Measurements from ENCODE around the gene PROZ.
"Not testable (repeated sequence)": the region's sequence is repeated elsewhere in the genome, so short reads cannot be mapped to it uniquely, and the experiment has no call there.

The PROZ gene

DNA sequence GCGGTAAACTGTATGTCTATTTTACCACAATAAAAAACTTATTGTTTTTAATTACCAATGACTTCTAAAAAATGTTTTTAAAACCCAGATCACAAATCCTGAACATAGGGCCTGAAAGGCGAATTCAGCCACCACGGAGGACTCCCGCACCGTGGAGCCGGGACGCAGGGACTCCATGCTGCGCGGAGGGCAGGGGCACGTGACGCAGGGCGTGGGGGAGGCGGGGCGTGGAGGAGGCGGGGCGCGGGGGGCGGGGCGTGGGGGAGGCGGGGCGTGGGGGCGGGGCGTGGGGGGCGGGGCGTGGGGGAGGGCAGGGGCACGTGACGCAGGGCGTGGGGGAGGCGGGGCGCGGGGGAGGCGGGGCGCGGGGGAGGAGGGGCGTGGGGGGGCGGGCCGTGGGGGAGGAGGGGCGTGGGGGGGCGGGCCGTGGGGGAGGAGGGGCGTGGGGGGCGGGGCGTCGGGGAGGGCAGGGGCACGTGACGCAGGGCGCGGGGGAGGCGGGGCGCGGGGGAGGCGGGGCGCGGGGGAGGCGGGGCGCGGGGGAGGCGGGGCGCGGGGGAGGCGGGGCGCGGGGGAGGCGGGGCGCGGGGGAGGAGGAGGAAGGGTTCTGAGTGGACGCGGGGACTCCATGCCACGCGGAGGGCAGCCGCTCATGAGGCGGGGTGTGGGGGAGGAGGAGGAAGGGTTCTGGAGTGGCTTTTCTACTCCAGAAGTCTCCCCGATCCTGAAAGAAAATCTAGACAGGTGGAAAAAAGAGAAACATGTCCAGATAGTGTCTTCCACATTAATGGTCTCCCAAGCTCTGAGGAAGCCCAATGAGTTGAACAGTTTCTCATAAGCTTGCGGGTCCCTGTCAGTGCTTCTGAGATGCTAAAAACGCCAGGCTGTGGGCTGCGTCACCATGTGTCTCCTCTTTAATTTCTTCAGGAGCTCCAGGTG, 4.4 kb upstream of the PROZ start:
- Histone ChIP-seq H3K9me3 (ENCODE audit: control insufficient read depth, low read length) (no peaks in the 10 kb centered on the region), H3K27me3 (replicated peaks; ENCODE audit: control insufficient read depth, insufficient read depth, low read length) (no peaks in the 10 kb centered on the region), H3K36me3 (ENCODE audit: control insufficient read depth, insufficient read depth, low read length, severe bottlenecking) (no peaks in the 10 kb centered on the region), H3K4me3 (ENCODE audit: low read length) (peak overlapping the region; percentile 78), H3K9ac (ENCODE audit: low read length) (peak overlapping the region; percentile 87), H3K4me1 (ENCODE audit: control insufficient read depth, insufficient read depth, low read length) (peaks cover 28% of the 10 kb centered on the region)
- peak; percentile 89 for DNase-seq (ENCODE audit: low read depth)

DNA sequence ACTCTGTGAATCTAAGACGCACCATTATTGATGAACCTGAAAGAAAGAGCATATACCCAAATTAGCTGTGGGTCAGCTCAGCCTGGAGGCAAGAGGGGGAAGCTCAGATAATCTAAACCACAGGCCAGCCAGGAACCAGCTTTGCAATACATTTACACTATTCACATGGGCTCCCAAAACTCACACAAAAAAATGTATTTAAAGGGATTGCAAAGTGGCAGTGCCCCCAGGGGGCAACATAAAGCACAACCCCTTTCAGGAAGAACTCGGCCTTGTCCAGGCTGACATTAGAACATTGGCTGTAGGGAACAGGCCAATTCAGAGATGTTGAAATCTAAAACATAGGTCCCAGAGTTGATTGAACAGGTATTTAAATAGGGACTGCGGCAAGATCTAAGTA, 3.2 kb upstream of the PROZ start:
- H3K9ac ChIP-seq (ENCODE audit: low read length), result no peak overlapping the region
- no peak for DNase-seq (ENCODE audit: low read depth)

DNA sequence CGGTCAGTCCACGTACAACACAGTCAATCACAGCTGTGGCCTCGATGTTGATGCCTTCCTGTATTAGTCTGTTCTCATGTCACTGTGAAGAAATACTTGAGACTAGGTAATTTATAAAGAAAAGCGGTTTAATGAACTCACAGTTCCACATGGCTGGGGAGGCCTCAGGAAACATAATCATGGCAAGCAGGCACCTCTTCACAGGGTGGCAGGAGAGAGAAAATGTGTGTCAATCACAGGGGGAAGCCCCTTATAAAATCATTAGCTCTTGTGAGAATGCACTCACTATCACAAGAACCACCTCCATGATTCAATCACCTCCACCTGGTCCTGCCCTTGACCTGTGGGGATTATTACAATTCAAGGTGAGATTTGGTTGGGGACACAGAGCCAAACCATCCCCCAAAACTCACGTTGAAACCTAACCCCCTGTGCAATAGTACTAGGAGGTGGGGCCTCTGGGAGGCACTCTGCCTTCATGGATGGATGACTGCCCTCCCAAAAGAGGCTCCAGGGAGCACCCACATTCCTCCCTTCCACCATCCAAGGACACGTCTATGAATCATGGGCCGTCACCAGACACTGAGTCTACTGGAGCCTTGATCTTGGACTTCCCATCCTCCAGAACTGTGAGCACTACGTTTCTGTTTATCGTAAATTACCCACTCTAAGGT, 2.3 kb upstream of the PROZ start:
- no peak for DNase-seq (ENCODE audit: low read depth)
- Histone ChIP-seq H3K4me1 (ENCODE audit: control insufficient read depth, insufficient read depth, low read length) (peaks cover 28% of the 10 kb centered on the region), H3K9ac (ENCODE audit: low read length) (no peak overlapping the region), H3K4me3 (ENCODE audit: low read length) (no peak overlapping the region), H3K36me3 (ENCODE audit: control insufficient read depth, insufficient read depth, low read length, severe bottlenecking) (no peaks in the 10 kb centered on the region), H3K9me3 (ENCODE audit: control insufficient read depth, low read length) (no peaks in the 10 kb centered on the region), H3K27me3 (replicated peaks; ENCODE audit: control insufficient read depth, insufficient read depth, low read length) (peaks cover 11% of the 10 kb centered on the region)

More for the DNA sequence above, 3.2 kb upstream of the PROZ start:
- H3K4me3 ChIP-seq (ENCODE audit: low read length), result no peak overlapping the region
- H3K27me3 ChIP-seq (replicated peaks; ENCODE audit: control insufficient read depth, insufficient read depth, low read length), result peaks cover 2% of the 10 kb centered on the region
- no peaks in the 10 kb centered on the region for H3K36me3 ChIP-seq (ENCODE audit: control insufficient read depth, insufficient read depth, low read length, severe bottlenecking)
- H3K9me3 ChIP-seq (ENCODE audit: control insufficient read depth, low read length), result no peaks in the 10 kb centered on the region
- peaks cover 28% of the 10 kb centered on the region for H3K4me1 ChIP-seq (ENCODE audit: control insufficient read depth, insufficient read depth, low read length)

DNA sequence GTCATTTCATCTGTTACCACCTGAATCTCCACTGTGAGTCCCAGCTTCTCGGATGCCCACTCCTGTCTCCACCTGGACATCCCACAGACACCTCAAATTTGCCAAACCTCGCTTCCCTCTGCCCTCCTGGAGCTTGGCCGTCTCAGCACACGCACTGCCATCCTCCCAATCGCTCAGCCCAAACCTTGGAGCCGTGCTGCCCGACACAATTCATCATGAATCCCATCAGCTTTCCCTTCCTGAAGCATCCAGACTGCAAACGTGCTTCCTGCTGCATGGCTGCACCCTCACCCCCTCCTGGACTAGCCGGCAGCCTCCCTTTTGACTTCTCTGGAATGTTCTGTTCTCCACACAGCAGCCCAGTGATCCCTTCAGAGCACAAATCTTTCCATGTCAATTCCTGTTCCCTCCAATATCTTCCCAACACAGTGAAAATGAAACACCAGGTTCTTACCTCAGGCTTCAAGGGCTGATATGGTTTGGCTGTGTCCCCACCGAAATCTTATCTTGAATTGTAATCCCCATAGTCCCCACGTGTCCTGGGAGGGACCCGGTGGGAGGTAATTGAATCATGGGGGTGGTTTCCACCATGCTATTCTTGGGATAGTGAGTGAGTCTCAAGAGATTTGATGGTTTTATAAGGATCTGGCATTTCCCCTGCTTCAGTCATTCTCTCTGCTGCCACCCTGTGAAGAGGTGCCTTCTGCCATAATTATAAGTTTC, 1.1 kb upstream of the PROZ start:
- Histone ChIP-seq H3K36me3 (ENCODE audit: control insufficient read depth, insufficient read depth, low read length, severe bottlenecking) (no peaks in the 10 kb centered on the region), H3K9ac (ENCODE audit: low read length) (no peak overlapping the region), H3K4me1 (ENCODE audit: control insufficient read depth, insufficient read depth, low read length) (peaks cover 22% of the 10 kb centered on the region), H3K9me3 (ENCODE audit: control insufficient read depth, low read length) (no peaks in the 10 kb centered on the region), H3K4me3 (ENCODE audit: low read length) (no peak overlapping the region), H3K27me3 (replicated peaks; ENCODE audit: control insufficient read depth, insufficient read depth, low read length) (peaks cover 14% of the 10 kb centered on the region)
- DNase-seq (ENCODE audit: low read depth), result no peak

DNA sequence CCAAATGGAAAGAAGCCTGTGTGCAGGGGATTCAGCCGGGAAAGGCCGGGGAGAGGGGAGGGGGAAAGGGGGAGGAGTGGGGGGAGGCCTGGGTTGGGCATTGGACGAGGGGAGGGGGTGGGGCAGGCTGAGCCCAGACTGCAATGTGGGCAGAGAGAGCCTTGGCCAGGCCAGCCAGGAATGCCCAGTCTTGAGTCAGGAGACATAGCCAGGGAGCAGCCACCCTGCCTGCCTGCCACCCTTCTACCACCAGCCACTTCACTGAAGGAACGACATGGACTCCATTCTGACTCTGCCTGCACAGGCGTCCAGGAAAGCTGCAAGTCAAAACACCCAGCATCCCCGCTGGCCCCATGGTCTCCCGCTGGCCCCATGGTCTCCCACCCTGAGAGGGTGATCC, 498 bp downstream of the PROZ start:
- H3K27me3 ChIP-seq (replicated peaks; ENCODE audit: control insufficient read depth, insufficient read depth, low read length), result peaks cover 14% of the 10 kb centered on the region
- peaks cover 9% of the 10 kb centered on the region for H3K4me1 ChIP-seq (ENCODE audit: control insufficient read depth, insufficient read depth, low read length)

DNA sequence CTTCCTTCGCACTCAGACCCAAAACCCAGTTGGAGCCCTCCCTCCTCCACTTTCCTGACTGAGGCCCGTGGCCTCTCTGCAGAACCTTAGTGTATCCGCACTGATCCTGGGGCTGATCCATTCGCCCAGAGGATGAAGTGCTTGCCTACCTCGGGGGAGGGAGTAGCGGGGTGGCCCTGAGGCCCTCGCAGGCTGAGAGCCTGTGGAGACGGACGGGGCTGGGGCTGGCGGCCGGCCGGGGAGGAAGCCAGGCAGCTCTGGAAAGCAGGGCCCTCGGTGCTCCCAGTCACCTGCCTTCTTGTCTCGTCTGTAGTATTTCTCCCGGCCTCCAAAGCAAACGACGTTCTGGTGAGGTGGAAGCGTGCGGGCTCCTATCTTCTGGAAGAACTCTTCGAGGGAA, 1.3 kb downstream of the PROZ start:
- DNase-seq (ENCODE audit: low read depth), result no peak
- Histone ChIP-seq H3K4me1 (ENCODE audit: control insufficient read depth, insufficient read depth, low read length) (peaks cover 5% of the 10 kb centered on the region), H3K4me3 (ENCODE audit: low read length) (no peak overlapping the region), H3K9ac (ENCODE audit: low read length) (no peak overlapping the region), H3K36me3 (ENCODE audit: control insufficient read depth, insufficient read depth, low read length, severe bottlenecking) (no peaks in the 10 kb centered on the region), H3K9me3 (ENCODE audit: control insufficient read depth, low read length) (no peaks in the 10 kb centered on the region), H3K27me3 (replicated peaks; ENCODE audit: control insufficient read depth, insufficient read depth, low read length) (peaks cover 14% of the 10 kb centered on the region)

More for the DNA sequence above, 498 bp downstream of the PROZ start:
- Histone ChIP-seq H3K9me3 (ENCODE audit: control insufficient read depth, low read length) (no peaks in the 10 kb centered on the region), H3K4me3 (ENCODE audit: low read length) (no peak overlapping the region), H3K36me3 (ENCODE audit: control insufficient read depth, insufficient read depth, low read length, severe bottlenecking) (no peaks in the 10 kb centered on the region), H3K9ac (ENCODE audit: low read length) (no peak overlapping the region)
- DNase-seq (ENCODE audit: low read depth), result no peak

DNA sequence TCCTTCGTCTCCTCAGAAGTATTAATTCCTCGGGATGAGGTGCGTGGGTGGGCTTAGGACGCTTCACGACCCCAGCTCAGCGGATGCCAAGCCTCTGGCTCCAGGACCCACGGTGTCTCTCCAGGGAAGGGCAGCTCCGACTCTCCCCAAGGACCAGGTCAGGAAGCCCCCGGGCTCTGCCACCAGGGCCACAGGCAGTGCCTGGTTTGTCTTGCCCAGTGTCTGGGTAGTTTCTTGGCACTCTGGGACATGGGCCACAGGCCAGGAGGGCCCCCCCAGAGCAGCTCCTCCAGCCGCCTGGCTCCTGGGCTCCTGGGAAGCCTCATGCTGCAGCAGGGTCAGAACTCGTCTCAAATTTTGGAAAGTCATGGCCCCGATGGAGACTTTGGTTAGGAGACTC, 2.5 kb downstream of the PROZ start:
- no peaks in the 10 kb centered on the region for H3K36me3 ChIP-seq (ENCODE audit: control insufficient read depth, insufficient read depth, low read length, severe bottlenecking)
- H3K4me3 ChIP-seq (ENCODE audit: low read length), result no peak overlapping the region
- peaks cover 14% of the 10 kb centered on the region for H3K27me3 ChIP-seq (replicated peaks; ENCODE audit: control insufficient read depth, insufficient read depth, low read length)
- H3K9ac ChIP-seq (ENCODE audit: low read length), result no peak overlapping the region
- no peak for DNase-seq (ENCODE audit: low read depth)
- no peaks in the 10 kb centered on the region for H3K9me3 ChIP-seq (ENCODE audit: control insufficient read depth, low read length)
- no peaks in the 10 kb centered on the region for H3K4me1 ChIP-seq (ENCODE audit: control insufficient read depth, insufficient read depth, low read length)

DNA sequence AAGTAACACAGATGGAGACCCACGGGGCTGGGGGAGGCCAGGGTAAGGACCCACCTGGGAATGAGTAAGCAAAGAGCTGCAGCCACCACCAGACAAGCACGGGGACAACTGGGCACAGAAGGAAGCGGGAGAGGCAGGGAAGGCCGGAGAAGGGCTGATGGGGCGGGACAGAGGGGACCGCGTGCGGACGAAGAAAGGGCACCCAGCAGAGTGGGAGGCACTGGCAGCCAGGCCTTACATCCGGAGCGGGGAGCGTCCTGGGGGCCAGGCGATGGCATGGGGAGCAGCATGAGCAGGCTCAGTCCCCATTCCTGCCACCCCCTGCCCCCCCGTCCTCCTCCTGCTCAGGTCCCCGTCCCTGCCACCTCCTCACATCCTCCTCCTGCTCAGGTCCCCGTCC, 3.0 kb downstream of the PROZ start:
- no peak for DNase-seq (ENCODE audit: low read depth)
- no peaks in the 10 kb centered on the region for H3K36me3 ChIP-seq (ENCODE audit: control insufficient read depth, insufficient read depth, low read length, severe bottlenecking)
- H3K4me3 ChIP-seq (ENCODE audit: low read length), result no peak overlapping the region

DNA sequence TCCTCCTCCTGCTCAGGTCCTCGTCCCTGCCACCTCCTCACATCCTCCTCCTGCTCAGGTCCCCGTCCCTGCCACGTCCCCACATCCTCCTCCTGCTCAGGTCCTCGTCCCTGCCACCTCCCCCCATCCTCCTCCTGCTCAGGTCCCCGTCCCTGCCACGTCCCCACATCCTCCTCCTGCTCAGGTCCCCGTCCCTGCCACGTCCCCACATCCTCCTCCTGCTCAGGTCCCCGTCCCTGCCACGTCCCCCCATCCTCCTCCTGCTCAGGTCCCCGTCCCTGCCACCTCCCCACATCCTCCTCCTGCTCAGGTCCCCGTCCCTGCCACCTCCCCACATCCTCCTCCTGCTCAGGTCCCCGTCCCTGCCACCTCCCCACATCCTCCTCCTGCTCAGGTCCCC, 3.5 kb downstream of the PROZ start:
- not testable (repeated sequence) for H3K36me3 ChIP-seq (ENCODE audit: control insufficient read depth, insufficient read depth, low read length, severe bottlenecking); H3K4me3 ChIP-seq (ENCODE audit: low read length); H3K4me1 ChIP-seq (ENCODE audit: control insufficient read depth, insufficient read depth, low read length); H3K9ac ChIP-seq (ENCODE audit: low read length); DNase-seq (ENCODE audit: low read depth); H3K9me3 ChIP-seq (ENCODE audit: control insufficient read depth, low read length)
- peaks cover 14% of the 10 kb centered on the region for H3K27me3 ChIP-seq (replicated peaks; ENCODE audit: control insufficient read depth, insufficient read depth, low read length)

More for the DNA sequence above, 3.0 kb downstream of the PROZ start:
- no peaks in the 10 kb centered on the region for H3K4me1 ChIP-seq (ENCODE audit: control insufficient read depth, insufficient read depth, low read length)
- H3K9ac ChIP-seq (ENCODE audit: low read length), result no peak overlapping the region
- no peaks in the 10 kb centered on the region for H3K9me3 ChIP-seq (ENCODE audit: control insufficient read depth, low read length)
- peaks cover 14% of the 10 kb centered on the region for H3K27me3 ChIP-seq (replicated peaks; ENCODE audit: control insufficient read depth, insufficient read depth, low read length)

DNA sequence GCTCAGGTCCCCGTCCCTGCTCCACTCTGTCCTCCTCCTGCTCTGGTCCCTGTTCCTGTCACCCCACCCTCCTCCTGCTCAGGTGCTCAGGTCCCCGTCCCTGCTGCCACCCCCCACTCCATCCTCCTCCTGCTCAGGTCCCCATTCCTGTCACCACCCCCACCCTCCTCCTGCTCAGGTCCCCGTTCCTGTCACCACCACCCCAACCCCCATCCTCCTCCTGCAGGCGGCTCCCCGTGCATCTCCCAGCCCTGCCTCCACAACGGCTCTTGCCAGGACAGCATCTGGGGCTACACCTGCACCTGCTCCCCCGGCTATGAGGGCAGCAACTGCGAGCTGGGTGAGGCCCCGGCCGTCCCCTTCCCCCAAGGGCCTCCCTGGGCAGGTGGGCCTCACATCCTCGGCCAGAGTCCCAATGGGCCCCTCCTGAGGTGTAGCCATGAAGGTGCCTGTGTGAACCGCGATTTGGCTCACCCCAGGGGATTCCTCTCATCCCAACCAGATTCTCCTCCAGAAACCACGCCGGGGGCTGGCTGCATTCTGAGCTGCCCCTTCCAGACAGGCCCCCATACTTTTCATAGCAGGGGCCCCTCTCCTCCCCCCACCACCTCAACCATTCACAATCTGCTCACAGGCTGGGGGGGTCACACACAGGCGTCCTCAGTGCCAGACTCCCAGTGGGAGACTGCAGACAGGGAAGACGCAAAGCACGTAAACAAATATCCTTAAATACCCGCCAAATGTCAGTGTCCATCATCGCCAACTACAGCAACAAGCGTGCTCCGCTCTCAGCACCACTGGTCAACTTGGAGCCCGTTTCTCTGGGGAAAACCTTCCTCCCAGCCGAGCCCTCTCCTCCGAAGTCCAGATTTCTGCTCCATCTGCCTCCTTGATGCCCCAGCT, 4.6 kb downstream of the PROZ start:
- Histone ChIP-seq H3K9me3 (ENCODE audit: control insufficient read depth, low read length) (peaks cover 4% of the 10 kb centered on the region), H3K9ac (ENCODE audit: low read length) (no peak overlapping the region)
- DNase-seq (ENCODE audit: low read depth), result no peak

More for the DNA sequence above, 4.6 kb downstream of the PROZ start:
- Histone ChIP-seq H3K4me3 (ENCODE audit: low read length) (no peak overlapping the region), H3K4me1 (ENCODE audit: control insufficient read depth, insufficient read depth, low read length) (no peaks in the 10 kb centered on the region), H3K36me3 (ENCODE audit: control insufficient read depth, insufficient read depth, low read length, severe bottlenecking) (no peaks in the 10 kb centered on the region), H3K27me3 (replicated peaks; ENCODE audit: control insufficient read depth, insufficient read depth, low read length) (peaks cover 14% of the 10 kb centered on the region)
